HG03457 (cell line): ENCODE results near the gene PRKCH.

Experiments used
- ATAC-seq: cut with Tn5 transposase; IDR thresholded peaks from one replicate; pipeline ENCODE4 v1.9.1; 2021; ENCODE audit warnings: moderate number of reproducible peaks; ENCODE audit not compliant: unreplicated experiment

Gene PRKCH

DNA sequence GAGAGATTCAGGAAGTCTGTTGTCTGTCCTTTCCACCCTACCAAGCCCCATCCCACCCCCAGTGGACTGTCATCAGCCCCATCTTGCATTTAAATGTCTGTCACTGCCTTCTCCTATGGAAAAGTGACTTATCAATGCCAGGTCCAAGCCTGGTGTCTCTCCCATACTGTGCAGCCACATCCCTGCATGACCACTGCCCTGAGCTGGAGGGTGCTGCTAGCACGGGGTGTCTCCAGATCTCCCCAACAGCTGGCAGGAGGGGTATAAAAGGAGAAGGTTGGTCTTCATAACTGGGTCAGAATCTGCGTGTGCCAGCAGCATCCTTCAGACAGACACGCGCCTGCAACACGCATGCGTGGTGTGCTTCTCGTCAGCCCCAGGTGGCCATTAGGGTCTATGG is 219.6 kb downstream of the PRKCH start:
- no peak for ATAC-seq

DNA sequence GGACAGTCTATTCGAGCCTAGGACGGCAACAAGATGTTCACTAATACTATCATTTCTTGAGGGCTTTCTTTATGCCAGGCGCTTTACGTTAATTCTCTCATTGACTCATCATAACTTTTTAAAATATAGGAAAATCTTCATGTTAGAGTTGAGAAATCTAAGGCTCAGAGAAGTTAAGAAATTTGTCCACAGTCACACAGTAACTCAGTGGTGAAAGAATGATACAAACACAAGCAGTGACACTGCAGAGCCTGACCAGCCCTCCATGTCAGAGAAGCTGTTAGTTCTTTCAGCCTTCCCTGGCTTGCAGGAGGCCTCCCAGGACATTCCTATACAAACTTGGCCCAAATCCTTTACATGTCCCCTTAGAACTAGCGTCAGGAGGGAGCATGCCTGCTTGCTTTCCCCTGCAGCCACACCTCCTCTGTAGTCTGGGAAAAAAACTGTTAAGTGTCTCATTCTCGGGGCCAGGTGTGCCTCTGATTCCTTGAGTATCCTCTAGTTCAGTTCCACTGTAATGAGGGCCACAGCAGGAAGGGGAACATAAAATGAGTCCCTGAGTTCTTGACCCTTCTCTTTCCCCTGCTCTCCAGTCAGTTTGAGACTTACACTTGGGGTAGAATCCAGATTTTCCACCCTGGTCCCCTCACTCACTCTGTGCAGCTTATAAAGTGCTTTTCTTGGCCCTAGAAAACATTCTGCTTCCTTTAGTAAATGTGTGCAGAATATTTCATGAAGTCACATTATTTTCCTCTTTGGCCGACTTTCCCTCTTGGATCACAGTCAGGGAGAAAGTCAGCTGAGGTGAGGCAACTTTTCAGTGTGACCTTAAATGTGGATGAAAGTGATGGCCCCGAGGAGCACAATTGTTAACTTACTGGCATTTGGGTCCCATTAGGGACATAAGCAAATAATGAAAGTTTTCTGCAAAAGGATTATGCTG is 221.7 kb downstream of the PRKCH start:
- ATAC-seq, result no peak

DNA sequence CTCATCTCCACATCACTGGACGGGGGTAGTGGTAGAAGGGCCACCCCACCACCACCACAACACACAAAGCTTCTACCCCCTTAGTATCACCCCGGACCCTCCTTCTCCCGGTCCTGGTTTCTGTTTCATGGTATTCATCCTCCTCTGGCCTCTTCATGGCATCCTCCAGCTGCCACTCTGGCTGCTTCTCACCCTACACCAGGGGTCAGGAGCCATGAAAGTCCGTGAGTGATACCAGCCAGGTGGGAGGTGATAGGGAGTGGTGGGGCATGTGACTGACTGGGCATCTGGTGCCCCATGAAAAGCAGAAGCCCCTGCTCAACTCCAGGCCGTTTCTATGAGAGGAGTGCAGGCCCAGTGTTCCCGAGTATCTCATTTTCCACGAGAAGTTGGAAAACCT is 222.6 kb downstream of the PRKCH start:
- ATAC-seq, result no peak

DNA sequence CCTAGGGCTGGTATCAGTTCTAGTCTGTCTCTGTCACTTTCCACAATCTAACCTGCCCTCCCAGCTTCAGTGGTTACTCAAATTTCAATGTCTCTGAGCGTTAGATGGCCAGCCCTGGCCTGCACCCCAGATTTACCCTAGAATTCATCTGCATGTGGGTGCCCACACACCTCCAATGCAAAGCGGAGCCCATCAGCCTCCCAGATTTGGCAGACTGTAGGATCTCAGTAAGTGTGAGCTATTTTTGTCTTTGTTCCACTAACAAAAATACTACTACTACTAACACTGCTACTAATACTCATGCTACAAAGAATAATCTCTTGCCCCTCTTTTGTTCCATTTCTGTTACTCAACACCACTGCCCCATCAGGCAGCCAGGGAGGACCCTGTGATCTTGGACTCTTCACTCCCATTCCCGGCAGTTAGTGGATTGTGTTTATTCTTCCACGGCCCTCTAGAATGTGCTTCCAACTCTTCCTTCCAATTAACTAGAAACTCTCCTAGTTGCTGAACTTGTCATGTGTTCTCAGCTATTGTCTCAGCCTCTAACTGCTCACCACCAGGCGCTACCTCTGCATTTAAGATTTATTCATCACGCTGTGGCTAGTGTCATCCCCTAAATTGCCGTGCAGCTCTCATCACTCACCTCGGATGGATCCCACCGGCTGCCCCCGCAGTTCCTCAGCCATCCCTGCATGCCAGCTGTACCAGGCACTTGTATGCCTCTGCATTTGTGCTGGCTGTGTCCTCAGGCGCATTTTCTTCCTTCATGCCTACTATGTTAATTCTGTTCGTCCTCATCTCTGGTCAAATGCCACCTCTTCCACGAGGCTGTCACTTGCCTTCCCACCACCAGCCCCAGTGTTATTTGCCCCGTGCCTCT is 223.3 kb downstream of the PRKCH start:
- ATAC-seq, result no peak

DNA sequence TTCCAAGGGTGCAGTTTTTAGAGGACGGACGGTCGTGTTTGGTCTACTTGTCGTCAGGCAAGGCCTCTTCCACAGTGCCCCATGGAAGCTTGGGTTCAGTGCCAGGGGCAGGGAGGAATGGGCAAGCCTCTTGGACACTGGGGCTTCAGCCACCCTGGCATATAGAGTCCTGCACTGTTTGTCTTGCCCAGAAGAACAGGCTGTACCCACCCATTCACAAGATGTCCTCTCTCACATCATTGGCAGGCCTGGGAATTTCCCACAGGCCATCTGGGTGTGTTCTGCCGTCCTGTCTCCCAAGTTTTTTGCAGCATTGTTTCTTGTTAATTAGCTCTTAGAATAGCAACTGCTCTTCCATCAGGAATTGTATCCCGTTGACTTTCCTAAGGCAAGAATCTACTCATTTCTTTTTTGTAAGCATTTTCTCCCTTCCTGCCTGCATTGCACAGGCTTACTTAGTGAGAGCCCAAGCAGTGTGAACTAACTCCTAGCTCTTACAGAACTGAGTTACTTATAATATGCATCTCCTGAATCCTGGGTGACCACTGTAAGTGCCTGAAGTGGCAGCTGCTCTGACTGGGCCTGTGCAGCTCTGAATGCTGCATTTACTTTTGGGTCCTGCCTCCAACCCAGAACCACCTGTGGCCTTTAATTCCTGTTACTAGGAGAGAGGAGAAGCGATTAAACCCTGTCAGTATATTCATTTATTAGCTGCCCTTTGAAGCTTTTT is 224.5 kb downstream of the PRKCH start:
- ATAC-seq, result no peak

DNA sequence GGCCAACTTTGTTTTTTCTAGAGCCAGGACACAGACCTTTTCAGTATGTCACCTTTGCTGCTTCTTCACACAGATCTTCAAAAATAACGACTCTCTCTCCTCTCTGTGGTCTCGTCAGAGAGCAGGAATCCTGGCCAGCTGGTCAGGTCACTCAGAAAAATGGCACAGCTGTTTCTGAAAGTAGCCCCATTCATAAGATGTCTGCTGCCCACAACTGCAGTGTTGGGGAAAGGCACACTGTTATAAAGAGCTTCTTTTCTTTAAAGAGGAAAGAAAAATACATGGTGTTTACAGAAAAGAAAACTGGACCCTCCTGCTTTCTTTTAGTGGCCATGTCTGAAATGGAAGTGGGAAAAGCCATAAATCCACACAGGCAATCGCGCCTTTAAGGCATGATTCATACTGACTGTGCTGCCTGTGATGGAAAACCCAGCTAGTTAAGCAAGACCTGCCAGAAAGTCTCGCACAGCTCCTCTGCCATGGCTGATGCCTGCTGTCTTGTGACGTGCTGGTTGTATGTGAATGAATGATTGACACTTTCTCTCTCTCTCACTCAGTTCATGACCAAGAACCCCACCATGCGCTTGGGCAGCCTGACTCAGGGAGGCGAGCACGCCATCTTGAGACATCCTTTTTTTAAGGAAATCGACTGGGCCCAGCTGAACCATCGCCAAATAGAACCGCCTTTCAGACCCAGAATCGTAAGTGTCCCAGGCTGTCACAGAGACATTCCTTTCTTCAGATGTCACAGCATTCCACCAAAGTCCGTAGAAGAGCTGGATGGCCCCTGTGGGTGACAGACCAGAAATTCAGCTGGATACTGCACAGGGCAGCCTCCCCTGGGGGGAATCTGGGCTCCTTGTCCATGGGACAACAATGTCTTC is 226.0 kb downstream of the PRKCH start:
- no peak for ATAC-seq

DNA sequence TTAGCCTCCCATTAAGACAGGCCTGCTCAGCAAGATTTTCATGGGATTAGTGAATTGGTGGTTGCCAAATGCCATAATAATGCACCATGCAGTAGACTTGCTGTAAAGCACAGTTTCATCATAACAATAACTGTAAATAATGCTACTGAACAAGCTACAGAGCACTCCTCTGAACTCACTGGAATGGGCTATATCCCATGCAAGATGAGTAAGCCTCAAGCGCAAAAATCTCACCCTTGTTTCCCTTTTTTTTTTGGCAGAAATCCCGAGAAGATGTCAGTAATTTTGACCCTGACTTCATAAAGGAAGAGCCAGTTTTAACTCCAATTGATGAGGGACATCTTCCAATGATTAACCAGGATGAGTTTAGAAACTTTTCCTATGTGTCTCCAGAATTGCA is 228.0 kb downstream of the PRKCH start:
- no peak for ATAC-seq

DNA sequence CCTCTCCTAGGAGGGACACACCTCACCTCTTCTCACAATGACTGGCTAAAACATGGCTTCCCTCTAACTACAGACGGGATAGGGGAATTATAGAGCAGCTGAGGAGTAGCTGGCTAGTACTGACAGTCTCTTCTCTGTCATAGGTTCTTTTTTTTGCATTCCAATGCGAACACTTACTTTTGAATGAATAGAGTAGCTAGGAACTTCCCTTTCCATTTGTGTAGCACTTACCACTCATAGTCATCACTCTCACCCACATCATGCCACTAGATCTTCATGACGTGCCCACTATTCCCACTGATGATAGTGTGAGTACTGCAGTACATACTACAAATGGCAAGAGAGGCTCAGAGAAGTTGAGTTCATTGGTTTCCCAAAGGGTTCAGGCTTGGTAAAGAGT is 230.0 kb downstream of the PRKCH start:
- ATAC-seq, result no peak

DNA sequence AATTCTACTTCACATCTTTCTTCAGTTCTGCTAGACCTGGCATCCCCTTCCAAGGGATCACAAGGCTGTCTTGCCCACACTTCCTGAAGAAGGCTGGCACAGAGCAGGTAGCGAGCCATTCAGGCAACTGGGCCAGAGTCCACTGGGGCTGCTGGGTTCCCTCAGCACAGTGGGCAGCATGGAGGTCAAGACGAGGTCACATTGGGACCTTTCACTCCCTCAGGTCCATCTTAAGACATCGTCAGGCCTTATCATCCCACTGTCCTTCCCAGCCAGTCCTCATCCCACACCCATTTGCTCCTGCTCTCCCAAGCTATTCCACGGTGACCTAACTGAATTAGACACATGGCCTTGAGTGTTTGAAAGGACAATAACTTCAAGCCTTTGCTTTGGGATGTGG is 230.9 kb downstream of the PRKCH start:
- ATAC-seq, result no peak

DNA sequence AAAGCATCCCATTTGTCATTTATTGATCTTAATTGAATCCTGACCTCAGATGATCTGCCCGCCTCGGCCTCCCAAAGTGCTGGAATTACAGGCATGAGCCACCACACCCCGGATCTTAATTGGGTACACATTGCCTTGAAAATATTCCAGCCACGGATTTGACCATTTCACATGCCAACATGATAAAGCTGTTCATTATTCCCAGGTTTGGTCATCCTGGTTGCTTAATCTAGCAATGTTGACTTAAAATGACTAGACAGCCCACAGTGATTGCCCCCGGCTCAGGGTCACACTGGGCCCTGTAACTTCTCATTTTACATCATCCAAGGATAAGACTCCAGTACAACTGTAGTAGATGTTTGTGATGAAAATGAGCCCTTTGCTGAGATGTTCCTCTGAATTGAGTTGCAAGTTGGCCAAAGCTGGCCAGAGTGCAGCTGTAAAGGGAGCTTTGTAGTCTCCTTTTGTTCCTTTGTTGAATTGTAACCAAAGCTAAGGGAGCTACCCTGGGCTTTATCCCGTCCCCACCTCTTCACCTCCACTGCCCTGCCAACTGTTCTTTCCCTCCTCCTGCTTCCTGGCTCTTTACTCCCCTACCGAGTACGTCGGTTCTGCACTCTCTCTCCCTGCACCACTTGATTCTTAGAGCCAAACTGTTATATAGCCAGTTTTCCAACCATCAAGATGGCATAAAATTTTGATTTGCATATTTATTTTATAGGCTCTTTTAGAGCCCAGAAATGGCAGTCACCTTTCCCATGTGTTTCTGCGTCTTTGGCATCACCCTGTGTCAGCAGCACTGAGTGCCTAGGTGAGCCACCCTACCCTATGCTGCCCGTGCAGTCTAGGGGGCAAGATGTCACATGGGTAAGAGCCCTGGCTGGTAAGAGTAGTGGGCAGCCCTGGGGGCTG is 232.6 kb downstream of the PRKCH start:
- no peak for ATAC-seq

DNA sequence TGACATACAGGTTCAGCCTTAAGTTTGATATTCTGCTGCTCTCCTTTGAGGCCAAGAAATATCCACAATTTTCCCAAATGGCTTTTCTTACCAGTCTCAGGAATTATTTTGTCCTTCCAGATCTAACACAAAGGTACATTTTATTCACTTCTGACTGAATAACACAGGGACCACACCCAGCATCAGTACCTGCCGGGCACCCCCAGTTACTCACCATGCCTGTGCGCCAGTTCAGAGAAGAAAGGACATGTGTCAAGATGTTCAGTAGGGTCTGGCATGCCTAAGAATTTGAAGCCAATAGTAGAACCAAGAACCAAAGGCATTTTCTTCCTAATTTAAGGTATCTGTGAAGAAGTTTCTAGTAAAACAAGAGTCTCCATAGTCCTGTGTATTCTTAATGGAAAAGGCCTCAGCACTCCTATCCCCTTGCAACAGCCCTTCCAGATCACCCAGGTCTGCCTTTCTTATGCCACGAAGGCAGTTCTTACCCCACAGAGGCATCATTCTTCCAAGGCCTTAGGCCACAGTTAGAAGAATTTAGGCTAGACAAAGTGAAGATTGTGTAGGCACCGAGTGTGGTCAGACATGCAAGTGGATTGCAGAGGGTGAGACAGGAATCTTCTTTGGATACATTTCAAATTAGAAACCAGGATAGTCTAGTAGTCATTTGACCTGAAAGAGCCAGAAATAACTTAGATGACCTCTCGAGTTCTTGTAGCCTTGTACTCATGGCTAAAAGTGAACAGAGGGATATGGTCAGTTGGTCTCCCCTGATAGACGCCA is 233.9 kb downstream of the PRKCH start:
- ATAC-seq, result no peak

DNA sequence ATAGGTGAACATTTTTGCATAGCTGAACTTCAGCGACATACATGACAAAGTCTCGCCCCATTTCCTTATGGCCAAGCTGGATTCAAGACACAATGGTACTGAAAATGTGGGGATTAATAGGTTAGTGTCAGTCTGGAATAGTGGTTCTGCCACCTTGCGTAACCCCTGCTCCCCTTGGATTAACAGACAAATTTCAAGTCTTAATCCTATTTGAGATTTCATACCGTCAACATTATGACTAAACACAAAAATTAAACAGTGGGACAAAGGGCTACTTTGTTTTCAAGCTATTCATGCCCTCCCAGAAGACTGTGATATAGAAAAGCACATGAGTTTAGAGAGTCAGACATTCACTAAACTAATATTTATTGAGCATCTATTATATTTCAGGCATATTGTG is 235.1 kb downstream of the PRKCH start:
- no peak for ATAC-seq

DNA sequence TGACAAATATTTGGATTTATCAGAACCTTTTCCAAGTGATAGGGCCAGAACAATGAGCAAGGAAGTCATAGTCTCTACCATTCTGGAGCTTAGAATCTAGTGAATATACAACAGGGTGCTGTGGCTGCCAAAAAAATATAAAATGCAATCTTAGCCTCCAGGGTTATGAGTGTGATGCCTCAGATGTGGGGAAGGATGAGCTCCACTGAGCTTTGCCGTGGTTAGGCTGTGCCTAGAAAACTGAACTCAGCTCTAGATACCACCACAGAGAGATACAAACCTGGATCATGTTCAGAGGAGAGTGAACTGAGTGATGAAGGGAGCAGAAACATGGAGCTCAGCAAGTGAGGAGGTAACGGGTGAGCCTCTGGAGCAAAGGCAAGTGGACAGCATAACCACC is 235.9 kb downstream of the PRKCH start:
- no peak for ATAC-seq

DNA sequence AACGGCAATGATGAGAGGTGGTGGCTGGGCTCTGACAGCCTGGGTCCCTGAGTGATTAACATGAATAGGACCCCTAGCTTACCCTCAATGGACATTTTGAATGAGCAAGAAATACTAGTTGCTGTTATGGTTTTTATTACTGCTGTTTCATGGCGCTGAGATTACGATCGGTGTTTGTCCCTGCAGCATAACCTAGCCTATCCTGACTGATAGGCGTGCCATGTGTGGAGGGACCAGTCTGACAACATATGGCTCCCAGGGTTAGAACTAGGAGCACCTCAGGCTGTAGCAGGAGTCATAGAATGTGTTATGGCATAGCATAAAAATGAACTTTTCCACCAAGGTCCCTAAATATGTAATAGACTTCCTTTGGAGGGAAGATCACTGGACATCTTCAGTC is 236.5 kb downstream of the PRKCH start:
- ATAC-seq, result no peak

DNA sequence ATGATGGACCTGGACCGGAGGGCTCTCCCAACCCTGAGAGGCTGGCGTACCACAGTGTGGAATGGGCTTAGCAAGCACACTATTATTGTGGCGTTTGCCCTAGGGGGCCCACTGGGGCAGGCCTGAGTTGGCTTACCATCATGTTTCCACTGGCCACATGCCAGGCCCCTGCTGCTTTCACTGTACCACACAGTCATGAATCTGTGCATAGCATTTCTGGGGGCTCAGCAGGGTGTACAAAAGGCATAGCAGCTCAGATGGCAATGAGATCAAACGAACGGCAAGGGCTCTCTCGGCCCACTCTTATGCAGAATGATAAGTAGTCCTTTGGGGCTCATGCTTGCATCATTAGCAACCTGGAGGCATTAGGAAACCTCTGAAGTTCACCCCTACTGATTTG is 236.9 kb downstream of the PRKCH start:
- no peak for ATAC-seq

DNA sequence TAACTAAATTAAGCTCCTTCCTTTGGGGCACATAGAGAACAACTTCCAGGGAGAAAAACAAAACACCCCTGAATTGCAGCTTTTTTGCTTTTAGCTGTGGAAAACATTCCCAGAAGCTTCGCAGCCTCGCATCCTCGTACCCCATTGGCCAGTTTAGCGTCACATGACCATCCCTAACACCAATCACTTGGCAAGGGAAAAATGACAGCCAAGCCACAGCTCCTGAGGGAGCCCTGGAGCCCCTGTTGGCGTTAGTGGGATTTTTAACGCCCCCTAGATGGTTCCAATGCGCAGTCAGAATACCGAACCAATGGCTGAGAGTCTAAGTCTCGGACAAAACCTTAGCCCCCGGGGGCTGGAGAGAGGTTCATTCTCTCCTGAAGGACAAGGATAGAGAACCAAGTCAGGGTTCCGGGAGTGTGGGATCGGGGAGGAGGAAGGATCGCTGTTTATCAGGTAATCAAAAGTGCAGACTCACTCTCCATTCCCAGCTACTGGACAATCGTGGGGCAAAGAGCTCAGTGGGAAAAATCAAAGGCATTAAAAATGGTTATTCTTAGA is 238.3 kb downstream of the PRKCH start:
- no peak for ATAC-seq

DNA sequence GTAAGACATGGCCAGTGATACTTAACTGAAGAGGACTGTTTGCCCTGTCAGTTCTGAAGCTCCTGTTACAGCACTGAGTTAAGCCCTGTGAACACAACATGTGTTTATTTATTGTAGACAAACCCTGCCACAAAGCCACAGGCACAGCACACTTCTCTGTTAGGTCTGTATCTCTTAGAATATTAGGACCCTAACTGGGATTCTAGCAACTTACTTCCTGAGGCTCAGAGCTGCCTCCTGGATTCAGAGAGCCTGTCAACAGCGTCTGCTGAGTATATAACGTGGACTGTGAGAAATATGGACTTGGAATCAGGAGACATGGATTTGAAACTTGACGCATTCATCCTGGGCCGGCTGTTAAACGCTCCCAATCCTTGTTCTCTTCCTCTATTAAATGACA is 238.9 kb downstream of the PRKCH start:
- ATAC-seq, result no peak

DNA sequence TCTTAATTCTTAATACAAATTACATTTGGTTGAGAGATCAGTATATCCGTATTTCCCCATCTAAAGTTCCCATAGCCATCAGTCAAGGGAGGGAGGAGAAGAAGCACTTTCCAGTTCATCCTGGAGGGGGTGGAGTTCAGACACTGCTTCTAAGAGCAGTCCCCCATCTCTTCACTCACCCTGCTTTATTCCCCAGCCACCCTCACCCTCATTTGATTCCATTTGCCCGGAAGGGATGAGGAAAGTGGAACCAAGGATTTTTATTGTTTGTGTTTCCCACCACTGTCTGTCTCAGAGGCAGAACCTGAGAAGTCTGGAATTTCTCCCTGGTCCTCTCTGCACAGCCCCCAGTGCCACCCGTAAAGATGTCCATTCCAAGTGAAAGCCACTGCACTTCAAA is 239.7 kb downstream of the PRKCH start:
- ATAC-seq, result no peak
